Esophagus muscularis mucosa (tissue), 4 donors: ENCODE measurements around the gene TM6SF1. TPM values are rescaled to one million over a fixed set of nuclear protein-coding genes. Genes with fewer than 3 reads are reported as not detected.
"Not testable (repeated sequence)": the region's sequence is repeated elsewhere in the genome, so short reads cannot be mapped to it uniquely, and the experiment has no call there.

ENCODE experiments used
- DNase-seq: peaks from one replicate; pipeline ENCODE4 v3.0.0-alpha.2; 2017; ENCODE audit errors: extremely low spot score
- H3K27ac ChIP-seq, 4 donors: fragments of 200-600 bp; sonication (generic); replicated peaks in 1 of 4; 1 replicate in 3 of 4; 2 replicates in 1 of 4; pipeline ENCODE4 v1.5.1; 2016 to 2019; ENCODE audit warnings: mild to moderate bottlenecking in 1 of 4
- H3K27me3 ChIP-seq, 4 donors: fragments of 200-600 bp; sonication (generic); one replicate each; pipeline versions ENCODE4 v1.5.1 to v1.6.0; 2016 to 2019
- H3K36me3 ChIP-seq, 4 donors: fragments of 200-600 bp; sonication (generic); one replicate each; pipeline ENCODE4 v1.5.1; 2016 to 2019
- H3K4me1 ChIP-seq, 4 donors: fragments of 200-600 bp; sonication (generic); one replicate each; pipeline ENCODE4 v1.5.1; 2016 to 2019
- H3K4me3 ChIP-seq, 4 donors: fragments of 200-600 bp; sonication (generic); 1 replicate in 2 of 4; 2 replicates in 2 of 4; pipeline ENCODE4 v1.5.1; 2016 to 2019; ENCODE audit warnings: mild to moderate bottlenecking in 4 of 4, moderate library complexity in 1 of 4
- H3K9me3 ChIP-seq, 4 donors: fragments of 200-600 bp; sonication (generic); 1 replicate in 3 of 4; 2 replicates in 1 of 4; pipeline ENCODE4 v1.5.1; 2016 to 2019
- CTCF ChIP-seq, 3 experiments: fragments of 200-600 bp in 2 of 3; fragments of 450-650 bp in 1 of 3; sonication (generic) in 2 of 3; IDR thresholded peaks; one replicate each; pipeline ENCODE4 v1.5.1; 2017 to 2019; ENCODE audit warnings: antibody characterized with exemption in 3 of 3, mild to moderate bottlenecking in 2 of 3, moderate library complexity in 1 of 3
- EP300 ChIP-seq: sonication (generic); formaldehyde crosslinking; IDR thresholded peaks from one replicate; pipeline ENCODE4 v1.6.1; 2017; ENCODE audit warnings: antibody characterized with exemption
- POLR2A ChIP-seq: fragments of 450-650 bp; IDR thresholded peaks from one replicate; pipeline ENCODE4 v1.6.1; 2017; ENCODE audit warnings: antibody characterized with exemption, moderate library complexity, mild to moderate bottlenecking, low read depth
- POLR2AphosphoS5 ChIP-seq, 2 donors: sonication (generic); formaldehyde crosslinking; IDR thresholded peaks; one replicate each; pipeline ENCODE4 v1.6.1; 2017; ENCODE audit warnings: antibody characterized with exemption in 2 of 2
- WGBS: methylation state at CpG from one replicate; pipeline ENCODE4 v1.1.5; 2018; 5-methylcytosine and 5-hydroxymethylcytosine counted together
- intact Hi-C: fragments of 100-400 bp; cut with DNase I; formaldehyde crosslinking; loops from one replicate; pipeline ENCODE4 v1.15.1; 2023
- total RNA-seq, 4 donors: library from RNA; depleted of rRNA; stranded (reverse); fragments of >200 nt; gene quantifications; one replicate each; pipeline versions ENCODE4 v1.1.0 to v1.2.1, GENCODE V29; 2016

TM6SF1 gene
- total RNA-seq, 4 donors from 2014 or later, result 5.8 to 7.8 (median 6.6) TPM

DNA sequence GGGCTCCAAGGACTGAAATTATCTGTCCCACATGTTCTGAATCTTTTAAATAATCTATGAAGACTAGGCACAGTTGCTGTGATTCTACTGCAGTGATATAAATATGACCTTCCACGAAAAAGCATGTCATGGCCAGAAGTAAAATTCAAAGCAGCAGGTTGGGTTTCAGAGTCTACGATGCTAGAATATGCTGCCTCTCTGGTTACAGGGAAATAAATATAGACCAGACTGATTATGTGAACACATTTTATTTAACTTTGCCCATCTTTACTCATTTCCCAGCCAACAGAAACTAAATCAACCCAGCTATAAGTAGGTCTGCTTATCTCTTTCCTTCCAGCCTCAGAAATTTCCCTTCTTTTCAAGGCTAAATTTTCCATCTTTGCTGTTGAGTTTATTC lies 19.9 kb upstream of the TM6SF1 start:
- 73% methylated on average over 2 of the region's 2 CpGs for WGBS

GRCh38 chr15:83088876-83089275 lies 18.6 kb upstream of the TM6SF1 start:
- H3K4me1 ChIP-seq, result no peaks in the 10 kb centered on the region
- intact Hi-C loops, result loop anchor here (10.0 kb wide), 1 partner anchor 56 kb away; no protein-coding TSS in a partner anchor
- no peak overlapping the region for H3K27ac ChIP-seq
- DNase-seq, result no peak
- H3K36me3 ChIP-seq, result no peaks in the 10 kb centered on the region
- TF ChIP-seq CTCF (IDR thresholded peaks at IDR 0.05) (no peak), POLR2A (no peak), EP300 (no peak), POLR2AphosphoS5 (IDR thresholded peaks at IDR 0.05) (no peak)
- H3K27me3 ChIP-seq, result no peaks in the 10 kb centered on the region
- H3K4me3 ChIP-seq, result no peak overlapping the region
- no peaks in the 10 kb centered on the region for H3K9me3 ChIP-seq
- WGBS, result 52% methylated on average over 2 of the region's 2 CpGs

More for the DNA sequence above, 19.9 kb upstream of the TM6SF1 start:
- no peak for TF ChIP-seq EP300
- no peak for TF ChIP-seq POLR2A
- TF ChIP-seq POLR2AphosphoS5 (IDR thresholded peaks at IDR 0.05), result no peak
- no peak for TF ChIP-seq CTCF (IDR thresholded peaks at IDR 0.05)
- no peak for DNase-seq
- intact Hi-C loops, result loop anchor here (10.0 kb wide), 1 partner anchor 57 kb away; no protein-coding TSS in a partner anchor
- no peaks in the 10 kb centered on the region for H3K27me3 ChIP-seq
- H3K4me3 ChIP-seq, result no peak overlapping the region
- H3K4me1 ChIP-seq, result no peaks in the 10 kb centered on the region
- no peaks in the 10 kb centered on the region for H3K36me3 ChIP-seq
- no peak overlapping the region for H3K27ac ChIP-seq
- no peaks in the 10 kb centered on the region for H3K9me3 ChIP-seq

DNA sequence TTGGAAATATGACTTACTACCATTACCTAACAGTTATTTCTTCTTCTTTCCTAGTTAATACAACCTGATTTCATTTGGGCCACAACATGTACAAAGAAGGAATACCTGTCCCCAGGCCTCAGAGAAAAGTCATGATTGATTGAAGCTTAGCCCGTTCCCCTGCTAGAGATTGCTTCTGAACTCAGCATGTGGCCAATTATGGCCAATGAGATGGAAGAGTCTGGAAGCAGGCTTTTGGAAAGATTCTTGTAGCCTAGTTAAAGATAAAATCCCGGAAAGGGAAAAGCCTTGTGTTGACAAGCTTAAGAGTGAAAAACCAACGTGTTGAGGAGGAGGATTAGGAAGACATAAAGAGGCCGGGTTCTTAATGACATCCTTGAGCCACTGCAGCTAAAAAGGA lies 17.0 kb upstream of the TM6SF1 start:
- no peak for TF ChIP-seq POLR2A
- no peak for TF ChIP-seq EP300
- no peak for TF ChIP-seq POLR2AphosphoS5 (IDR thresholded peaks at IDR 0.05)
- no peak for TF ChIP-seq CTCF (IDR thresholded peaks at IDR 0.05)
- DNase-seq, result no peak
- H3K4me3 ChIP-seq, result no peak overlapping the region
- H3K36me3 ChIP-seq, result no peaks in the 10 kb centered on the region
- 68% methylated on average over 4 of the region's 4 CpGs for WGBS
- intact Hi-C loops, result no loop called here
- H3K27ac ChIP-seq, result no peak overlapping the region
- H3K9me3 ChIP-seq, result no peaks in the 10 kb centered on the region
- no peaks in the 10 kb centered on the region for H3K4me1 ChIP-seq
- no peaks in the 10 kb centered on the region for H3K27me3 ChIP-seq

- H3K27me3 ChIP-seq, H3K4me1 ChIP-seq, DNase-seq, H3K36me3 ChIP-seq, H3K9me3 ChIP-seq, intact Hi-C loops, H3K4me3 ChIP-seq: not testable (repeated sequence)
- WGBS, result 84% methylated on average over 3 of the region's 3 CpGs
- H3K27ac ChIP-seq, result peak overlapping the region in 1 of 4 donors; percentile 20
Measured at GRCh38 chr15:83091965-83092308, 15.5 kb upstream of the TM6SF1 start.

- H3K9me3 ChIP-seq, result no peaks in the 10 kb centered on the region
- WGBS, result 57% methylated on average over 4 of the region's 4 CpGs
- H3K4me3 ChIP-seq, result no peak overlapping the region
- TF ChIP-seq CTCF (IDR thresholded peaks at IDR 0.05) (no peak), POLR2A (no peak), POLR2AphosphoS5 (IDR thresholded peaks at IDR 0.05) (peak; percentile 63 to 64)
- H3K36me3 ChIP-seq, result no peaks in the 10 kb centered on the region
- no peaks in the 10 kb centered on the region for H3K4me1 ChIP-seq
- H3K27me3 ChIP-seq, result no peaks in the 10 kb centered on the region
- H3K27ac ChIP-seq, result peak overlapping the region in 1 of 4 donors; percentile 20
- no peak for DNase-seq
- intact Hi-C loops, result no loop called here
Measured at GRCh38 chr15:83092309-83092976, 15.0 kb upstream of the TM6SF1 start.
